Gastroesophageal sphincter (tissue), 3 donors: ENCODE data around the gene RABEP1.
"Not testable (repeated sequence)": the region's sequence is repeated elsewhere in the genome, so short reads cannot be mapped to it uniquely, and the experiment has no call there.

ENCODE experiments used
- POLR2AphosphoS5 ChIP-seq: sonication (generic); formaldehyde crosslinking; IDR thresholded peaks from one replicate; pipeline ENCODE4 v1.6.1; 2017; ENCODE audit warnings: antibody characterized with exemption
- TF ChIP-seq, protein P1 (sequence below), 4 experiments: fragments of 200-600 bp in 2 of 4; fragments of 450-650 bp in 2 of 4; sonication (generic) in 1 of 4; IDR thresholded peaks; one replicate each; pipeline ENCODE4 v1.5.1; 2017 to 2019; ENCODE audit warnings: antibody characterized with exemption in 4 of 4, mild to moderate bottlenecking in 2 of 4, moderate library complexity in 2 of 4

GRCh38 chr17:5431234-5431633 lies 149.2 kb downstream of the RABEP1 start:
- TF ChIP-seq, protein P1, sequence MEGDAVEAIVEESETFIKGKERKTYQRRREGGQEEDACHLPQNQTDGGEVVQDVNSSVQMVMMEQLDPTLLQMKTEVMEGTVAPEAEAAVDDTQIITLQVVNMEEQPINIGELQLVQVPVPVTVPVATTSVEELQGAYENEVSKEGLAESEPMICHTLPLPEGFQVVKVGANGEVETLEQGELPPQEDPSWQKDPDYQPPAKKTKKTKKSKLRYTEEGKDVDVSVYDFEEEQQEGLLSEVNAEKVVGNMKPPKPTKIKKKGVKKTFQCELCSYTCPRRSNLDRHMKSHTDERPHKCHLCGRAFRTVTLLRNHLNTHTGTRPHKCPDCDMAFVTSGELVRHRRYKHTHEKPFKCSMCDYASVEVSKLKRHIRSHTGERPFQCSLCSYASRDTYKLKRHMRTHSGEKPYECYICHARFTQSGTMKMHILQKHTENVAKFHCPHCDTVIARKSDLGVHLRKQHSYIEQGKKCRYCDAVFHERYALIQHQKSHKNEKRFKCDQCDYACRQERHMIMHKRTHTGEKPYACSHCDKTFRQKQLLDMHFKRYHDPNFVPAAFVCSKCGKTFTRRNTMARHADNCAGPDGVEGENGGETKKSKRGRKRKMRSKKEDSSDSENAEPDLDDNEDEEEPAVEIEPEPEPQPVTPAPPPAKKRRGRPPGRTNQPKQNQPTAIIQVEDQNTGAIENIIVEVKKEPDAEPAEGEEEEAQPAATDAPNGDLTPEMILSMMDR (IDR thresholded peaks at IDR 0.05) = not testable (repeated sequence)
- TF ChIP-seq POLR2AphosphoS5 = not testable (repeated sequence)
